Prostate gland (tissue), 2 donors: Measurements from ENCODE around the gene SLC12A6. TPM values are rescaled to one million over a fixed set of nuclear protein-coding genes. Genes with fewer than 3 reads are reported as not detected.
A peak's percentile ranks its signal among the peaks of the same experiment; 100 is the strongest.

Experiments
- DNase-seq: peaks from one replicate; pipeline ENCODE4 v3.0.0-alpha.2; 2019; ENCODE audit warnings: low spot score
- H3K27ac ChIP-seq, 2 donors: fragments of 200-600 bp; sonication (generic); 2 replicates each; pipeline ENCODE4 v1.5.1; 2017 to 2019
- H3K27me3 ChIP-seq: fragments of 200-600 bp; sonication (generic); replicated peaks from 2 replicates; pipeline ENCODE4 v1.5.1; 2019; ENCODE audit not compliant: insufficient read depth
- H3K36me3 ChIP-seq, 2 donors: fragments of 200-600 bp; sonication (generic); 1 replicate in 1 of 2; 2 replicates in 1 of 2; pipeline versions ENCODE4 v1.5.1 to v1.8.1; 2017 to 2019
- H3K4me1 ChIP-seq: fragments of 200-600 bp; sonication (generic); replicated peaks from 2 replicates; pipeline ENCODE4 v1.5.1; 2019
- H3K4me3 ChIP-seq, 2 donors: fragments of 200-600 bp; sonication (generic); 2 replicates each; pipeline ENCODE4 v1.5.1; 2017 to 2019
- H3K9me3 ChIP-seq: fragments of 200-600 bp; sonication (generic); 2 replicates; pipeline ENCODE4 v1.5.1; 2017
- CTCF ChIP-seq, 4 experiments: fragments of 200-600 bp in 2 of 4; fragments of 450-650 bp in 2 of 4; sonication (generic) in 2 of 4; IDR thresholded peaks; 1 replicate in 3 of 4; 2 replicates in 1 of 4; pipeline ENCODE4 v1.5.1; 2016 to 2019; ENCODE audit warnings: antibody characterized with exemption in 4 of 4, mild to moderate bottlenecking in 2 of 4, moderate library complexity in 2 of 4
- POLR2A ChIP-seq: fragments of 450-650 bp; IDR thresholded peaks from one replicate; pipeline ENCODE4 v1.6.1; 2016; ENCODE audit warnings: antibody characterized with exemption, mild to moderate bottlenecking
- POLR2AphosphoS5 ChIP-seq: sonication (generic); formaldehyde crosslinking; IDR thresholded peaks from one replicate; pipeline ENCODE4 v1.6.1; 2017; ENCODE audit warnings: antibody characterized with exemption
- WGBS: methylation state at CpG from one replicate; pipeline ENCODE4 v1.1.5; 2018; 5-methylcytosine and 5-hydroxymethylcytosine counted together
- intact Hi-C: fragments of 100-400 bp; cut with DNase I; formaldehyde crosslinking; loops from one replicate; pipeline ENCODE4 v1.14.2; 2022
- total RNA-seq, 2 donors: library from RNA; depleted of rRNA; stranded (reverse); fragments of >200 nt; gene quantifications; one replicate each; pipeline ENCODE4 v1.1.0, GENCODE V29; 2016

The SLC12A6 gene
- total RNA-seq, 2 donors from 2014 or later: 10.2 to 36.8 TPM

DNA sequence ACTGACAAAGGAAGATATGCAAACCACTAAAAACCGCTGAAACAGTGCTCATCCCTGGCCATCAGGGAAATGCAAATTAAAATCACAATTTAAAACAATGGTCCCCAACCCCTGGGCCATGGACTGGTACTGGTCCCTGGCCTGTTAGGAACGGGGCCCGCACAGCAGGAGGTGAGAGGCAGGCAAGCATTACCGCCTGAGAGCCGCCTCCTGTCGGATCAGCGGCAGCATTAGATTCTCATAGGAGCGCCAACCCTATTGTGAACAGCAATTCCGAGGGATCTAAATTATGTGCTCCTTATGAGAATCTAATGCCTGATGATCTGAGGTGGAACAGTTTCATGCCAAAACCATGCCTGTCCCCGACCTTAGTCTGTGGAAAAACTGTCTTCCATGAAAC is 14.4 kb downstream of the SLC12A6 start:
- no peaks in the 10 kb centered on the region for H3K4me1 ChIP-seq
- no peaks in the 10 kb centered on the region for H3K27me3 ChIP-seq
- H3K4me3 ChIP-seq: no peak overlapping the region
- intact Hi-C loops: no loop called here
- DNase-seq: no peak
- WGBS: 97% methylated on average over 10 of the region's 10 CpGs
- H3K36me3 ChIP-seq: no peaks in the 10 kb centered on the region
- TF ChIP-seq POLR2AphosphoS5 (no peak), CTCF (IDR thresholded peaks at IDR 0.05) (no peak), POLR2A (no peak)
- H3K27ac ChIP-seq: no peak overlapping the region
- H3K9me3 ChIP-seq: no peaks in the 10 kb centered on the region

GRCh38 chr15:34318277-34319079 is 19.1 kb downstream of the SLC12A6 start:
- intact Hi-C loops: no loop called here
- H3K27me3 ChIP-seq: no peaks in the 10 kb centered on the region
- H3K36me3 ChIP-seq: no peaks in the 10 kb centered on the region
- peak overlapping the region; percentile 31 to 46 for H3K4me3 ChIP-seq
- DNase-seq: peak; percentile 81
- 8% methylated on average over 10 of the region's 10 CpGs for WGBS
- H3K27ac ChIP-seq: peak overlapping the region; percentile 63 to 72
- H3K9me3 ChIP-seq: no peaks in the 10 kb centered on the region
- H3K4me1 ChIP-seq: peaks cover 3% of the 10 kb centered on the region
- no peak for TF ChIP-seq CTCF (IDR thresholded peaks at IDR 0.05)
- peak; percentile 90 for TF ChIP-seq POLR2AphosphoS5
- TF ChIP-seq POLR2A: peak; percentile 63

DNA sequence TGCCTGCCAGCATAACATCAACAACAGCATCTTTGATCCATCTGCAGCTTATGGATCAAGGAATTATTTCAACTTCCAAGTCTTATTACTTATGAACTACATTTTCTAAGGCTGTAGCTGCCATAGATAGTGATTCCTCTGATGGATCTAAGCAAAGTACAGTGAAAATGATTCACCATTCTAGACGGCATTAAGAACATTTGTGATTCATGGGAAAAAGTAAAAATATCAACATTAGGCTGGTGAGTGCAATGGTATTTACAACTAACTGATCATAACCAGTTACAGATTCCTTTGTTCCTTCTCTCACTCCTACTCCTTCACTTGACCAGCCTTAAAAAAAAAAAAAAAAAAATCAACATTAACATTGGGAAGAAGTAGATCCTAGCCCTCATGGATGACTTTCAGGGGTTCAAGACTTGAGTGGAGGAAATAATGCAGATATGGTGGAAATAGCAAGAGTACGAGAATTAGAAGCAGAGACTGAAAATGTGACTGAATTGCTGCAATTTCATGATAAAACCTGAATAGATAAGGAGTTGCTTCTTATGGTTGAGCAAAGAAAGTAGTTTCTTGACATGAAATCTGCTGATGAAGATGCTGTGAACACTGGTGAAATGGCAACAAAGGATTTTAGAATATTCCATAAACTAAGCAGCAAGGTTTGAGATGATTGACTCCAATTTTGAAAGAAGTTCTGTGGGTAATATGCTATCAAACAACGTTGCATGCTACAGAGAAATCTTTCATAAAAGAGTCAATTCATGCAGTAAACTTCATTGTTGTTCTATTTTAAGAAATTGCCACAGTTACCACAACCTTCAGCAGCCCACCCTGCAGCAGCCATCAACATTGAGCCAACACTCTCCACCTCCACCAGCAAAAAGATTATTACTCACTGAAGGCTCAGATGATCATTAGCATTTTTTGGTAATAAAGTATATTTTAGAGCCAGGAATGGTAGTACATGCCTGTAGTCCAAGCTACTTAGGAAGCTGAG is 22.8 kb downstream of the SLC12A6 start:
- 86% methylated on average over 3 of the region's 3 CpGs for WGBS
- TF ChIP-seq POLR2A: no peak
- no peak for TF ChIP-seq POLR2AphosphoS5
- TF ChIP-seq CTCF (IDR thresholded peaks at IDR 0.05): no peak

DNA sequence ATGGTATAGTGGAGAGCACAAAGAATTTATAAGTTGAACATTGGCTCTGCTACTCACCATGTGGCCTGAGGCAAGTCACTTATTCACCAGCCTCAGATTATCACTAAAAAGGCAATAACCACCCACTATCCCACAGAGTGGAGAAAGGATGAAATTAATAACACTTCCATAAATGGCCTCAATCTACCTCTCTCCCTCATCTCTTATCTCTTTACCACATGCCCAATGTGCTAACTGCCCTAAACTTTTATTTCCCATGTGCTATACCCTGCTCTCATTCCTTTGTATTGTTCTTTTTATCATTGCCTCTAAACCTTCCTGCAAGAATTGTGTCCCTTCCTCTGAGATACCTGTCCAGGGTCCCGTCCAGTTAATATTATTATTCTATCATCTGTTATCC is 26.0 kb downstream of the SLC12A6 start:
- 91% methylated on average over 1 of the region's 1 CpG for WGBS
- intact Hi-C loops: no loop called here

More for the DNA sequence above, 22.8 kb downstream of the SLC12A6 start:
- Histone ChIP-seq H3K4me3 (no peak overlapping the region), H3K4me1 (peaks cover 3% of the 10 kb centered on the region), H3K27ac (no peak overlapping the region), H3K9me3 (no peaks in the 10 kb centered on the region), H3K36me3 (no peaks in the 10 kb centered on the region), H3K27me3 (no peaks in the 10 kb centered on the region)
- intact Hi-C loops: no loop called here
- no peak for DNase-seq

More for the DNA sequence above, 26.0 kb downstream of the SLC12A6 start:
- Histone ChIP-seq H3K4me3 (no peak overlapping the region), H3K4me1 (no peaks in the 10 kb centered on the region), H3K36me3 (no peaks in the 10 kb centered on the region), H3K27me3 (no peaks in the 10 kb centered on the region), H3K9me3 (no peaks in the 10 kb centered on the region), H3K27ac (no peak overlapping the region)
- no peak for TF ChIP-seq POLR2AphosphoS5
- no peak for TF ChIP-seq POLR2A
- no peak for TF ChIP-seq CTCF (IDR thresholded peaks at IDR 0.05)
- DNase-seq: no peak
